GM21825 (cell line): ENCODE measurements around the gene WFDC6.
"Not testable (repeated sequence)": the region's sequence is repeated elsewhere in the genome, so short reads cannot be mapped to it uniquely, and the experiment has no call there.

Experiments
- ATAC-seq: cut with Tn5 transposase; IDR thresholded peaks from one replicate; pipeline ENCODE4 v1.9.1; 2021; ENCODE audit warnings: mild to moderate bottlenecking, moderate library complexity; ENCODE audit not compliant: unreplicated experiment

Gene WFDC6

DNA sequence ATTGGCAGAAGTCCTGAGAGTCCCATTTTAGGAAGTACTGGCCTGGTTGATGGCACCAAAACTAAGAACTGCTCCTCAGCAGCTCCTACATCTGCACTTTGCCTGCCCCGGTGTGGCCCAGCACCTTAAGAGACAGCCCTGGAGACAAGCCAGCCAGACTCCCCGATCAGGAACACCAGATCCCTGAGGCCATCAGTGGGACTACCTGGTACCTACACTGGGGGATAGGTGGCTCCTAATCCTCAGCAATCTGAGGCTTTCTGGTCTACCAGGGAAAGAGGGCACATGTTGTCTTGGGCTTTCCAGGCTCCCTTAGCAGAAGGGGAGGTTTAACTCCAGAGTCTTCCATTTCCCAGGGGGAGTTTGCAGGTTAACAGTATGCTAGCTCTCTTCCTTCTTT lies at the start of gene WFDC6:
TSS of gene WFDC6 (minus strand) at position 101 of the 400 bp plus-strand sequence. CDS start at position 26, 75 bp downstream.
- no peak for ATAC-seq

DNA sequence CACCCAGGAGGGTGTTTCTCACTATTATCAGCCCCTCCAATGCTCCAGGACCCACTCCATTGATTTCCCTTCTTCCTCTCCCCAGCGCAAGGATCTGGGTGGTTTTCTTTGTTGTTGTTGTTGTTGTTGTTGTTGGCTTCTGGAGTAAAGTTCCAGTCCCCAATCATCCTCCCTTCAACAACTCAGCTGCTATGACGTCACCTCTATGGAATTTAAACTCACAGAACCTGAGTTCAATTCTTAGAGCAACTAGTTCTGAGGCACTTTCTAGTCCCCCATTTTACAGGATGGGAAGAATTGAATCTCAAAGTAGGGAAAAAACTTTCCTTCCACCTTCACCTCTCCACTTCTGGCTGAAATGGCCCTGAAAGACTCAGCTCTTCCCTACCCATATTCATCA lies 49.5 kb upstream of the WFDC6 start:
- ATAC-seq = no peak

- not testable (repeated sequence) for ATAC-seq
Observed at GRCh38 chr20:45585986-45586385, 46.7 kb upstream of the WFDC6 start.

DNA sequence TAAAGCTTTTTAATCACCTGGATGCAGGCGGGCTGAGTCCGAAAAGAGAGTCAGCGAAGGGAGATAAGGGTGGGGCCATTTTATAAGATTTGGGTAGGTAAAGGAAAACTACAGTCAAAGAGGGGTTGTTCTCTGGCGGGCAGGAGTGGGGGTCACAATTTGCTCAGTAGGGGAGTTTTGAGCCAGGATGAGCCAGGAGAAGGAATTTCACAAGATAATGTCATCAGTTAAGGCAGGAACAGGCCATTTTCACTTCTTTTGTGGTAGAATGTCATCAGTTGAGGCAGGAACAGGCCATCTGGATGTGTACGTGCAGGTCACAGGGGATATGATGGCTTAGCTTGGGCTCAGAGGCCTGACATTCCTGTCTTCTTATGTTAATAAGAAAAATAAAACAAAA lies 45.0 kb upstream of the WFDC6 start:
- not testable (repeated sequence) for ATAC-seq

GRCh38 chr20:45583502-45583901 lies 44.2 kb upstream of the WFDC6 start:
- ATAC-seq = no peak

DNA sequence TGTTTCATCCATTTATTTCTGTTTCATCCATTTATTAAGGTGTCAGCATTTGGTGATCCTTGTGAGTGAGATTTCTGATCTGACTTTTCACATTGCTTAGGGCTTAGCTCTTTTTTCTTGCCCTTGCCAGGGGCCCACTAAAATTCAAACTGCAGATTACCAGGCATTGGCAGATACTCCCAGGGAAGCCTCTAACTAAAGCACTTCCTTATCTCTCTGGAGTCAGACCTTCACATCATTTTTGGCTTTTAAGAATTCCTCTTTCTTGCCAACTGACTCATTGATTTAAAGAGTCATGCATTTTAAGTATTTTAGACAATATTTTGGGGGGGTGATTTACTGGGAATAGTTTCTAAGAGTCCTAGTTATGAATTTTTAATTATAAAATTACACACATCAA lies 42.4 kb upstream of the WFDC6 start:
- no peak for ATAC-seq

DNA sequence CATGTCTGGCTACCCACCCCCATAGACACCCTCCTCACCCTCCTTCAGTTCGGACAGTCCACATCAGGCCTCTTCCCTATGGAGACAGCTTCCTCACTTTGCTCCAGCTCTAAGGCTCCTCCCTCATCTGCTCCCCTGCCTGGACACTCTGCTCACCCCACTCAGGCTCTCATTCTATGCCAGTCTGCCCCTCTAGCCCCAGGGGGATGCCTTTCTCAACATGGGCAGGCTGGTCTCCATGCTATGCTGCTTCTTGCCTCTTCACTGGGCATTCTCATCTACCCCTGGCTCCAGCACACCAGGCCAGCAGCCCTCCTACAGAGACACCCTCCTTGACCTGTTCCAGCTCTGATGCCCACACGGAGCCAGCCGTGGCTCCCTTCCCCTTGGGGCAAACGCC lies 39.9 kb upstream of the WFDC6 start, which contains the start of gene WFDC8:
TSS of gene WFDC8 (minus strand) at position 101 of the 400 bp plus-strand sequence. CDS start at position 64, 37 bp downstream.
- no peak for ATAC-seq

GRCh38 chr20:45578231-45578630 lies 38.9 kb upstream of the WFDC6 start:
- ATAC-seq = no peak

GRCh38 chr20:45576995-45577394 lies 37.7 kb upstream of the WFDC6 start:
- ATAC-seq = no peak

GRCh38 chr20:45575931-45576330 lies 36.6 kb upstream of the WFDC6 start:
- ATAC-seq = no peak

DNA sequence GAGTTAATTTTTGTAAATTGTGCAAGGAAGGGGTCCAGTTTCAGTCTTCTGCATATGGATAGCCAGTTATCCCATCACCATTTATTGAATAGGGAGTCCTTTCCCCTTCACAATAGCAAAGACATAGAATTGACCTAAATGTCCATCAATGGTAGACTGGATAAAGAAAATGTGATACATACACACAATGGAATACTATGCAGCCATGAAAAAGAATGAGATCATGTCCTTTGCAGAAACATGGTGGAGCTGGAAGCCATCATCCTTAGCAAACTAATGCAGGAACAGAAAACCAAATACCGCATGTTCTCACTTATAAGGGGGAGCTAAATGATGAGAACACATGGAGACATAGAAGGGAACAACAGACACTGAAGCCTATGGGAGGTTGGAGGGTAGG lies 30.4 kb upstream of the WFDC6 start:
- ATAC-seq = not testable (repeated sequence)

GRCh38 chr20:45564760-45565276 lies 25.5 kb upstream of the WFDC6 start:
- ATAC-seq = no peak

DNA sequence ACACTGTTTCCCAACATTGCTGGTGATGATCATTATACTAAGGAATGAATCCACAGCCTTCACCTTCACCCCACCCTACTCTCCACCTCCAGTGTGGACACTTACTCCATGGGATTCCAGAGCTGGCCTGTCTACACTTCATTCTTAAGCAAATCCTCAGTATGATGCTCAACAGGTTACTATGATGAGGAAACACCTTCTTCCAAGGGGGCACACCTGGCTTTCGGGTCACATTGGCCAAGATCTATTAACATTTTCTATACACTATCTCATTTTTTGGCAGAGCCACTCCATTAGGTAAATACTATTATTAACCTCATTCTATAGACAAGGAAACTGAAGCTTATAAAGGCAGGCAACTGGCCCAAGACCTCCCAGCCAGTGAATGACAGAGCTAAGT lies 15.9 kb upstream of the WFDC6 start:
- ATAC-seq = no peak

GRCh38 chr20:45552456-45552855 lies 13.2 kb upstream of the WFDC6 start:
- ATAC-seq = no peak

GRCh38 chr20:45550765-45551164 lies 11.5 kb upstream of the WFDC6 start:
- no peak for ATAC-seq

DNA sequence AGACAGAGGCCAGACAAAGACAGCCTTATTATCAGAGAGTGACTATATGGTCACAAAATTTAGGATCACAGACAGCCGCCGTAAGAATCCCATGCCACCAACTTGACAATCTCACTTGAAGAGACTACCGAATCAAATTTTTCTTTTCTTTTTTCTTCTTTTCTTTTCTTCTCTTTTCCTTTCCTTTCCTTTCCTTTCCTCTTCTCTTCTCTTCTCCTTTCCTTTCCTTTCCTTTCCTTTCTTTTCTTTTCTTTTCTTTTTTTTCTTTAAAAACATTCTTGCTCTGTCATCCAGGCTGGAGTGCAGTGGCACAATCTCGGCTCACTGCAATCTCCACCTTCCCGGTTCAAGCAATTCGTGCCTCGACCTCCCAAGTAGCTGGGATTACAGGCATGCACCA lies 9.1 kb upstream of the WFDC6 start:
- no peak for ATAC-seq

DNA sequence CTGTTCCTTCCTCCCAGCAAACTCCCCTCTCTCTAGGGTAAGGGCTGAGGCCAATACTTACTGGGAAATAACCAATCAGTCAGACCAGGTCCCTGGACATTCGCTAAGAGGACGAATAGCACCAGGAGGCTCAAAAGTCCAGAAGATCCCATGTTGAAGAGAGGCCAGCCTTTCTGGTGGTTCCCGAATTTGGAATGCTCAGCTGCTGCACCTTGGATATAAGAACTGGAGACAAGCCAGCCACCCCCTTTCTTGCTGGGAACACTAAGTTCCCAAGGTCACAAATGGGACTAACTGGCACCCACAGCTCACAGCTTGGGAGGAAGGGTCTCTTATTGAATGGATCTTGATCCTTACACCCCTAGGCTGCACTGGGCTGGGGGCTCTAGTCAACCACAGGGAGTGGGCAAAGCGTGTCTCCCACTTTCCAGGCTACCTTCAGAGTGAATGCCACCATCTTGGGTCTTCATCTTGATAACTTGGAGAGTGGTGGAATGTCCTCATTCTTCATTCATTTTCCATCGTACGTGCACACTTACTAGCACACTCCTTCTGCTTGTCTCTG lies 8.0 kb upstream of the WFDC6 start, which contains the start of gene EPPIN:
TSS of gene EPPIN (minus strand) at position 196 of the 565 bp plus-strand sequence. CDS start at position 152, 44 bp downstream.
- no peak for ATAC-seq

GRCh38 chr20:45545754-45546453 lies 6.6 kb upstream of the WFDC6 start:
- no peak for ATAC-seq

DNA sequence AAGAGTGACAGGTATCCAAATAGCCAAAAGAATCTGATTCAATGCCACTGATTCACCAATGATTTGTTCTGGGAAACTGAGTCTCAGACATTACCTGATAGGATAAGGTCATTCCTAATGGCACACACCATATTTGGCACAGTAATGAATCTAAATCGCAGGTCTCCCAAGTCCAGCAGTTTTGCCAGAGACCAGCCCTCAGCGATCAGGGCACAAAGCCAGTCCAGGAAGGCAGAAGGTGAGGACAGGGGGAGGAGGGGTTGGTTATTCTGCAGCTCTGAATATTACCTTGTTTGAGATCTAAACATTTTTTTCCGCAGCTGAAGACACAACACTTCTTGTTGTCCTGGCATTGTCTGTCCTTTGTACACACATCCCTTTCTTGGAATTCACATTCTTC lies 6.1 kb upstream of the WFDC6 start:
- no peak for ATAC-seq

- ATAC-seq = no peak
Observed at GRCh38 chr20:45538209-45538799, 978 bp downstream of the WFDC6 start.

- ATAC-seq = no peak
Observed at GRCh38 chr20:45527294-45527693, 12.0 kb downstream of the WFDC6 start.

DNA sequence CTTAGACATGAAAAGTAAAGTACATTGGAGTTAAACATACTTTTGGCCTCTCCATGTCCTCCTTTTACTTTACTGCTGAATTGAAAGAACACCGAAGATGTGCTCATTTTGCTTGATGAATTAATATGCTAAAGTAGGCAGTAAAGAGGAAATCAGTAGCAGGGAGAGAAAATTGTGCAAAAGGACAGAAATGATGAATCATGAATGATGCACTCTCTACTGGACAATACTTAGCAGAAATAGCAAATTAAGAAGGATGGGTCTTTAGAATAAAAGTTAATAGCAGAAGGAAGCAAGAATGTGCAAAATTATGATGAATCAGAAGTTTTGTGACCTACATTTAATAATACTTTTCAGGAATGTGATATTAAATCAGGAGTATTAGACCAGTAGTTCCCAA lies 15.5 kb downstream of the WFDC6 start:
- ATAC-seq = no peak
